H9 (cell line): ENCODE results near the gene TIFAB. TPM values are rescaled to one million over a fixed set of nuclear protein-coding genes. Genes with fewer than 3 reads are reported as not detected.

Experiments used
- DNase-seq: peaks from one replicate; pipeline ENCODE4 v3.0.0-alpha.2; 2017
- H2AFZ ChIP-seq: one replicate; pipeline ENCODE4 v1.6.1; 2013; ENCODE audit warnings: mild to moderate bottlenecking, low read length, control low read depth, moderate library complexity
- H2AK5ac ChIP-seq: 2 replicates; pipeline ENCODE4 v1.6.1; 2013; ENCODE audit warnings: low read length, control low read depth, mixed read lengths; ENCODE audit not compliant: insufficient read length
- H2BK120ac ChIP-seq: one replicate; pipeline ENCODE4 v1.6.1; 2013; ENCODE audit warnings: low read depth, mild to moderate bottlenecking, low read length, control low read depth, inconsistent platforms; ENCODE audit not compliant: poor library complexity, severe bottlenecking
- H2BK12ac ChIP-seq: 2 replicates; pipeline ENCODE4 v1.6.1; 2013; ENCODE audit warnings: low read length, control low read depth, mixed read lengths, low read depth; ENCODE audit not compliant: insufficient read length
- H2BK15ac ChIP-seq: 2 replicates; pipeline ENCODE4 v1.6.1; 2013; ENCODE audit warnings: low read depth, low read length, control low read depth
- H2BK20ac ChIP-seq: one replicate; pipeline ENCODE4 v1.6.1; 2013; ENCODE audit warnings: low read depth, mild to moderate bottlenecking, low read length, control low read depth, inconsistent platforms; ENCODE audit not compliant: poor library complexity, severe bottlenecking
- H2BK5ac ChIP-seq: 2 replicates; pipeline ENCODE4 v1.6.1; 2013; ENCODE audit warnings: low read length, control low read depth, mixed read lengths; ENCODE audit not compliant: insufficient read length
- H3K14ac ChIP-seq: 2 replicates; pipeline ENCODE4 v1.6.1; 2013; ENCODE audit warnings: low read length, control low read depth; ENCODE audit not compliant: insufficient read depth
- H3K18ac ChIP-seq: 2 replicates; pipeline ENCODE4 v1.6.1; 2013; ENCODE audit warnings: low read depth, mild to moderate bottlenecking, mixed read lengths, low read length, control low read depth; ENCODE audit not compliant: insufficient read length
- H3K23ac ChIP-seq: 2 replicates; pipeline ENCODE4 v1.6.1; 2013; ENCODE audit warnings: low read length, control low read depth, mixed read lengths, low read depth; ENCODE audit not compliant: insufficient read length
- H3K23me2 ChIP-seq: 2 replicates; pipeline ENCODE4 v1.6.1; 2013; ENCODE audit warnings: low read depth, mild to moderate bottlenecking, mixed read lengths, low read length, control low read depth; ENCODE audit not compliant: insufficient read length, poor library complexity, severe bottlenecking
- H3K27ac ChIP-seq: 2 replicates; pipeline ENCODE4 v1.5.1; 2013; ENCODE audit warnings: low read length, control low read depth, mixed read lengths, low read depth; ENCODE audit not compliant: insufficient read length
- H3K27me3 ChIP-seq: 2 replicates; pipeline ENCODE4 v1.6.1; 2013; ENCODE audit warnings: low read length, control low read depth, inconsistent platforms; ENCODE audit not compliant: insufficient read depth
- H3K4ac ChIP-seq: 2 replicates; pipeline ENCODE4 v1.6.1; 2013; ENCODE audit warnings: low read depth, mild to moderate bottlenecking, control low read depth, inconsistent platforms, low read length, moderate library complexity
- H3K4me1 ChIP-seq: 2 replicates; pipeline ENCODE4 v1.6.1; 2013; ENCODE audit warnings: low read length, control low read depth, inconsistent platforms; ENCODE audit not compliant: insufficient read depth
- H3K4me2 ChIP-seq: 2 replicates; pipeline ENCODE4 v1.6.1; 2013; ENCODE audit warnings: low read length, control low read depth, mixed read lengths; ENCODE audit not compliant: insufficient read length, insufficient read depth
- H3K56ac ChIP-seq: 2 replicates; pipeline ENCODE4 v1.6.1; 2013; ENCODE audit warnings: low read depth, mild to moderate bottlenecking, mixed read lengths, low read length, control low read depth; ENCODE audit not compliant: insufficient read length
- H3K79me1 ChIP-seq: 2 replicates; pipeline ENCODE4 v1.6.1; 2013; ENCODE audit warnings: low read depth, mild to moderate bottlenecking, moderate library complexity, low read length, control low read depth, inconsistent platforms; ENCODE audit not compliant: insufficient read depth, poor library complexity, severe bottlenecking
- H3K79me2 ChIP-seq: 2 replicates; pipeline ENCODE4 v1.6.1; 2013; ENCODE audit warnings: low read length, control low read depth, inconsistent platforms; ENCODE audit not compliant: insufficient read depth
- H3K9ac ChIP-seq: 2 replicates; pipeline ENCODE4 v1.6.1; 2013; ENCODE audit warnings: low read length, control low read depth, mixed read lengths; ENCODE audit not compliant: insufficient read length; ENCODE audit errors: extremely low read depth
- H3K9me3 ChIP-seq: one replicate; pipeline ENCODE4 v1.6.1; 2013; ENCODE audit warnings: low read depth, low read length, inconsistent platforms; ENCODE audit not compliant: control insufficient read depth
- H3T11ph ChIP-seq: one replicate; pipeline ENCODE4 v1.6.1; 2013; ENCODE audit warnings: mild to moderate bottlenecking, low read length, control low read depth, inconsistent platforms
- H4K20me1 ChIP-seq: one replicate; pipeline ENCODE4 v1.6.1; 2013; ENCODE audit not compliant: control insufficient read depth, insufficient read length, insufficient read depth
- H4K5ac ChIP-seq: 2 replicates; pipeline ENCODE4 v1.6.1; 2013; ENCODE audit warnings: low read depth, mild to moderate bottlenecking, mixed read lengths, low read length, control low read depth; ENCODE audit not compliant: insufficient read length
- H4K8ac ChIP-seq: replicated peaks from 2 replicates; pipeline ENCODE4 v1.6.1; 2013; ENCODE audit warnings: low read length, control low read depth, mixed read lengths, low read depth; ENCODE audit not compliant: insufficient read length
- H4K91ac ChIP-seq: 2 replicates; pipeline ENCODE4 v1.6.1; 2013; ENCODE audit warnings: low read depth, mild to moderate bottlenecking, moderate library complexity, mixed read lengths, low read length, control low read depth; ENCODE audit not compliant: insufficient read length
- H3K27ac Mint-ChIP-seq, 3 experiments: 2 replicates in 2 of 3; 3 replicates in 1 of 3; pipeline ENCODE4 v1.8.0; 2020 to 2021; ENCODE audit warnings: mixed read lengths in 3 of 3, mild to moderate bottlenecking in 1 of 3, moderate library complexity in 1 of 3
- H3K27me3 Mint-ChIP-seq: 2 replicates; pipeline ENCODE4 v1.8.0; 2021; ENCODE audit warnings: low read depth, mild to moderate bottlenecking, moderate library complexity, mixed read lengths
- H3K36me3 Mint-ChIP-seq, 3 experiments: 2 replicates in 2 of 3; 3 replicates in 1 of 3; pipeline ENCODE4 v1.8.0; 2020 to 2021; ENCODE audit warnings: low read depth in 3 of 3, mixed read lengths in 3 of 3; ENCODE audit not compliant: insufficient read depth in 1 of 3
- H3K4me1 Mint-ChIP-seq, 2 experiments: 2 replicates each; pipeline ENCODE4 v1.8.0; 2020; ENCODE audit warnings: mixed read lengths in 2 of 2
- H3K4me3 Mint-ChIP-seq, 2 experiments: 2 replicates in 1 of 2; 3 replicates in 1 of 2; pipeline ENCODE4 v1.8.0; 2020 to 2021; ENCODE audit warnings: mild to moderate bottlenecking in 2 of 2, mixed read lengths in 2 of 2, moderate library complexity in 1 of 2
- H3K9me3 Mint-ChIP-seq, 2 experiments: 2 replicates in 1 of 2; 3 replicates in 1 of 2; pipeline ENCODE4 v1.8.0; 2020; ENCODE audit warnings: mild to moderate bottlenecking in 2 of 2, mixed read lengths in 2 of 2, moderate library complexity in 1 of 2
- CTCF ChIP-seq: fragments of 200-600 bp; sonication (generic); conservative IDR thresholded peaks from 3 replicates; pipeline ENCODE4 v1.8.0; 2021; ENCODE audit warnings: antibody characterized with exemption, mild to moderate bottlenecking
- WGBS: extraction: QIAGEN DNeasy Blood & Tissue Kit; methylation state at CpG from one replicate; pipeline ENCODE4 v1.1.7; 2013; ENCODE audit warnings: missing lambda C conversion rate, low lambda C conversion rate, mixed read lengths; ENCODE audit not compliant: insufficient read length; ENCODE audit errors: extremely low coverage; 5-methylcytosine and 5-hydroxymethylcytosine counted together
- total RNA-seq: library from RNA; stranded (reverse); gene quantifications from 2 replicates; pipeline ENCODE4 v1.2.1, GENCODE V29; 2021

TIFAB gene
- total RNA-seq, 1 experiment from 2014 or later: not detected

GRCh38 chr5:135447298-135447929 lies 4.7 kb downstream of the TIFAB start, which contains the start of gene DCANP1:
DCANP1 (minus strand) TSS chr5:135447348; CDS start chr5:135447108, 240 bp downstream.
- Histone ChIP-seq H2BK15ac (no peak within 1 kb of the TSS), H3T11ph (no peak within 1 kb of the TSS), H2BK120ac (no peak within 1 kb of the TSS), H2AFZ (no peak within 1 kb of the TSS), H3K27ac (no peak within 1 kb of the TSS), H3K4ac (no peak within 1 kb of the TSS), H2BK12ac (no peak within 1 kb of the TSS), H2AK5ac (no peak within 1 kb of the TSS), H4K8ac (no peak within 1 kb of the TSS), H2BK5ac (no peak within 1 kb of the TSS), H3K18ac (no peak within 1 kb of the TSS), H3K9ac (no peak within 1 kb of the TSS), H3K79me1 (no peaks in the 10 kb centered on the region), H3K23ac (no peak within 1 kb of the TSS), H4K20me1 (no peaks in the 10 kb centered on the region), H3K14ac (no peak within 1 kb of the TSS), H2BK20ac (no peak within 1 kb of the TSS), H3K9me3 (no peaks in the 10 kb centered on the region), H3K56ac (no peak within 1 kb of the TSS), H4K5ac (no peak within 1 kb of the TSS), H3K27me3 (peaks cover 2% of the 10 kb centered on the region; the same call in 1 of the 2 replicates), H4K91ac (no peak within 1 kb of the TSS), H3K79me2 (no peaks in the 10 kb centered on the region), H3K4me2 (no peak within 1 kb of the TSS), H3K4me1 (no peaks in the 10 kb centered on the region), H3K23me2 (no peaks in the 10 kb centered on the region)
- WGBS: no CpG with 5 or more reads among the region's 5 CpGs
- Mint-ChIP-seq H3K4me1 (peaks cover 12 to 14% of the 10 kb centered on the region in 2 experiments), H3K4me3 (no peak within 1 kb of the TSS), H3K27ac (0 out of 7 replicates have a peak within 1 kb of the TSS, but pooled peaks of 1 of the 3 experiments have one; percentile 25), H3K9me3 (no peaks in the 10 kb centered on the region; a peak in 1 of 5 replicates), H3K36me3 (no peaks in the 10 kb centered on the region), H3K27me3 (peaks cover 81% of the 10 kb centered on the region)
- TF ChIP-seq CTCF: no peak
- no peak for DNase-seq
